GM18519 (cell line): Measurements from ENCODE around the gene SOX4.
"Not testable (repeated sequence)": the region's sequence is repeated elsewhere in the genome, so short reads cannot be mapped to it uniquely, and the experiment has no call there.

Source experiments
- ATAC-seq: cut with Tn5 transposase; IDR thresholded peaks from one replicate; pipeline ENCODE4 v1.9.1; 2021; ENCODE audit warnings: mild to moderate bottlenecking, moderate library complexity; ENCODE audit not compliant: unreplicated experiment, low FRiP score

SOX4 gene

GRCh38 chr6:21593412-21593926 is at the start of gene SOX4:
SOX4 (plus strand) TSS chr6:21593751; CDS start chr6:21594535, 784 bp downstream.
- peak; percentile 60 for ATAC-seq

GRCh38 chr6:21552286-21552685 is 41.3 kb upstream of the SOX4 start:
- ATAC-seq = not testable (repeated sequence)

GRCh38 chr6:21554286-21554685 is 39.3 kb upstream of the SOX4 start:
- ATAC-seq = no peak

- ATAC-seq = no peak
These were observed 38.4 kb upstream of the SOX4 start for GRCh38 chr6:21555197-21555596.

GRCh38 chr6:21556511-21556910 is 37.0 kb upstream of the SOX4 start:
- ATAC-seq = no peak

- ATAC-seq = no peak
These were observed 36.4 kb upstream of the SOX4 start for GRCh38 chr6:21556968-21557721.

GRCh38 chr6:21559238-21559637 is 34.3 kb upstream of the SOX4 start:
- no peak for ATAC-seq

GRCh38 chr6:21560249-21560648 is 33.3 kb upstream of the SOX4 start:
- ATAC-seq = no peak

- ATAC-seq = no peak
These were observed 28.1 kb upstream of the SOX4 start for GRCh38 chr6:21565431-21565830.

GRCh38 chr6:21578523-21578922 is 15.0 kb upstream of the SOX4 start:
- no peak for ATAC-seq

GRCh38 chr6:21582651-21583050 is 10.9 kb upstream of the SOX4 start:
- ATAC-seq = no peak

- ATAC-seq = no peak
These were observed 7.3 kb upstream of the SOX4 start for GRCh38 chr6:21586300-21586699.

GRCh38 chr6:21586740-21587178 is 6.8 kb upstream of the SOX4 start:
- no peak for ATAC-seq

- ATAC-seq = peak; percentile 26
These were observed 6.2 kb upstream of the SOX4 start for GRCh38 chr6:21587179-21587960.

GRCh38 chr6:21587961-21588480 is 5.5 kb upstream of the SOX4 start:
- ATAC-seq = peak; percentile 28

GRCh38 chr6:21588481-21589351 is 4.8 kb upstream of the SOX4 start:
- peak; percentile 19 for ATAC-seq

GRCh38 chr6:21589352-21590345 is 3.9 kb upstream of the SOX4 start:
- peak; percentile 20 for ATAC-seq

GRCh38 chr6:21590346-21590745 is 3.2 kb upstream of the SOX4 start:
- ATAC-seq = no peak

GRCh38 chr6:21591446-21591845 is 2.1 kb upstream of the SOX4 start:
- no peak for ATAC-seq
